Hepatic stellate cell (primary cell): Measurements from ENCODE around the gene KMT2C.
"Not testable (repeated sequence)": the region's sequence is repeated elsewhere in the genome, so short reads cannot be mapped to it uniquely, and the experiment has no call there.

Experiments used
- DNase-seq: peaks from one replicate; pipeline ENCODE4 v3.0.0; 2011; ENCODE audit warnings: low spot score

The KMT2C gene

GRCh38 chr7:152355474-152356057, 80.2 kb downstream of the KMT2C start:
- DNase-seq: no peak

- DNase-seq: peak; percentile 19
Observed at GRCh38 chr7:152354061-152354460, 81.7 kb downstream of the KMT2C start.

GRCh38 chr7:152353281-152353680, 82.5 kb downstream of the KMT2C start:
- DNase-seq: not testable (repeated sequence)

GRCh38 chr7:152351747-152352146, 84.1 kb downstream of the KMT2C start:
- DNase-seq: not testable (repeated sequence)

GRCh38 chr7:152351168-152351567, 84.6 kb downstream of the KMT2C start:
- no peak for DNase-seq

- DNase-seq: no peak
Observed at GRCh38 chr7:152347888-152348287, 87.9 kb downstream of the KMT2C start.

- no peak for DNase-seq
Observed at GRCh38 chr7:152344253-152344652, 91.5 kb downstream of the KMT2C start.

GRCh38 chr7:152342796-152343195, 93.0 kb downstream of the KMT2C start:
- DNase-seq: no peak

GRCh38 chr7:152341914-152342236, 93.9 kb downstream of the KMT2C start:
- DNase-seq: no peak

- DNase-seq: peak; percentile 69
Observed at GRCh38 chr7:152341039-152341913, 94.5 kb downstream of the KMT2C start.

GRCh38 chr7:152340161-152340560, 95.6 kb downstream of the KMT2C start:
- no peak for DNase-seq

GRCh38 chr7:152338561-152338960, 97.2 kb downstream of the KMT2C start:
- no peak for DNase-seq

GRCh38 chr7:152336754-152337368, 98.9 kb downstream of the KMT2C start:
- DNase-seq: peak; percentile 23

GRCh38 chr7:152335900-152336571, 99.8 kb downstream of the KMT2C start:
- peak; percentile 26 for DNase-seq

GRCh38 chr7:152333134-152333533, 102.7 kb downstream of the KMT2C start:
- no peak for DNase-seq

GRCh38 chr7:152330827-152331226, 105.0 kb downstream of the KMT2C start:
- DNase-seq: no peak

GRCh38 chr7:152329469-152329868, 106.3 kb downstream of the KMT2C start:
- DNase-seq: no peak

- DNase-seq: no peak
Observed at GRCh38 chr7:152328234-152328633, 107.6 kb downstream of the KMT2C start.

GRCh38 chr7:152315845-152316244, 120.0 kb downstream of the KMT2C start:
- DNase-seq: no peak

GRCh38 chr7:152313831-152314604, 121.8 kb downstream of the KMT2C start:
- peak; percentile 7 for DNase-seq

GRCh38 chr7:152313217-152313616, 122.6 kb downstream of the KMT2C start:
- no peak for DNase-seq

GRCh38 chr7:152312316-152312715, 123.5 kb downstream of the KMT2C start:
- no peak for DNase-seq
